DND-41 (cell line): ENCODE measurements around the gene LORICRIN.
"Not testable (repeated sequence)": the region's sequence is repeated elsewhere in the genome, so short reads cannot be mapped to it uniquely, and the experiment has no call there.

Source experiments
- ATAC-seq: fragments of 200-7000 bp; cut with Tn5 transposase; 3 replicates; pipeline ENCODE4 v1.9.1; 2021; ENCODE audit warnings: low read depth; ENCODE audit not compliant: insufficient read depth
- DNase-seq: peaks from one replicate; pipeline ENCODE4 v3.0.0-alpha.2; 2020
- H2AFZ ChIP-seq: 2 replicates; pipeline ENCODE4 v1.6.0; 2012; ENCODE audit warnings: low read depth, low read length
- H3K27ac ChIP-seq: 2 replicates; pipeline ENCODE4 v1.5.1; 2012; ENCODE audit warnings: low read length, inconsistent platforms
- H3K27me3 ChIP-seq: fragments of 200-600 bp; sonication (generic); 2 replicates; pipeline ENCODE4 v1.6.0; 2012; ENCODE audit warnings: low read length, mild to moderate bottlenecking, inconsistent platforms; ENCODE audit not compliant: insufficient read depth, poor library complexity
- H3K36me3 ChIP-seq: 2 replicates; pipeline ENCODE4 v1.5.1; 2012; ENCODE audit warnings: low read length, inconsistent platforms; ENCODE audit not compliant: insufficient read depth
- H3K4me1 ChIP-seq: 2 replicates; pipeline ENCODE4 v1.5.1; 2012; ENCODE audit warnings: mild to moderate bottlenecking, low read length; ENCODE audit not compliant: insufficient read depth
- H3K4me2 ChIP-seq: 2 replicates; pipeline ENCODE4 v1.6.0; 2012; ENCODE audit warnings: mild to moderate bottlenecking, moderate library complexity, low read length, inconsistent platforms; ENCODE audit not compliant: insufficient read depth
- H3K4me3 ChIP-seq, 2 experiments: fragments of 200-600 bp in 1 of 2; shearing (Covaris generic) in 1 of 2; 2 replicates each; pipeline ENCODE4 v1.5.1; 2012 to 2016; ENCODE audit warnings: inconsistent platforms in 2 of 2, low read length in 2 of 2, mild to moderate bottlenecking in 2 of 2, low read depth in 1 of 2, moderate library complexity in 1 of 2
- H3K79me2 ChIP-seq: 2 replicates; pipeline ENCODE4 v1.6.0; 2012; ENCODE audit warnings: low read length, inconsistent platforms; ENCODE audit not compliant: insufficient read depth
- H3K9ac ChIP-seq: 2 replicates; pipeline ENCODE4 v1.6.0; 2012; ENCODE audit warnings: low read depth, mild to moderate bottlenecking, inconsistent platforms, low read length, moderate library complexity
- H3K9me3 ChIP-seq: 2 replicates; pipeline ENCODE4 v1.5.1; 2012; ENCODE audit warnings: low read length, moderate library complexity, mild to moderate bottlenecking, inconsistent platforms; ENCODE audit not compliant: insufficient read depth, severe bottlenecking
- H4K20me1 ChIP-seq: 2 replicates; pipeline ENCODE4 v1.6.0; 2012; ENCODE audit warnings: low read length; ENCODE audit not compliant: insufficient read depth
- CTCF ChIP-seq: IDR thresholded peaks from 2 replicates; pipeline ENCODE4 v1.5.1; 2012; ENCODE audit warnings: borderline replicate concordance, low read length, moderate library complexity, mild to moderate bottlenecking; ENCODE audit not compliant: poor library complexity, severe bottlenecking; ENCODE audit errors: extremely low read depth
- EZH2 ChIP-seq: IDR thresholded peaks from 3 replicates; pipeline ENCODE4 v1.6.1; 2012; ENCODE audit warnings: borderline replicate concordance, low read depth, mild to moderate bottlenecking, moderate library complexity, low read length, inconsistent platforms; ENCODE audit not compliant: severe bottlenecking

The LORICRIN gene

GRCh38 chr1:153220606-153221303 is 38.7 kb upstream of the LORICRIN start:
- no peak overlapping the region for H2AFZ ChIP-seq
- H3K27me3 ChIP-seq, result peaks cover 24% of the 10 kb centered on the region
- H4K20me1 ChIP-seq, result no peaks in the 10 kb centered on the region
- H3K4me2 ChIP-seq, result no peak overlapping the region
- no peak overlapping the region for H3K9ac ChIP-seq
- no peak overlapping the region for H3K27ac ChIP-seq
- H3K4me1 ChIP-seq, result no peaks in the 10 kb centered on the region
- H3K4me3 ChIP-seq, result no peak overlapping the region
- H3K79me2 ChIP-seq, result no peaks in the 10 kb centered on the region
- DNase-seq (no peak), ATAC-seq (no peak)
- no peaks in the 10 kb centered on the region for H3K9me3 ChIP-seq
- H3K36me3 ChIP-seq, result no peaks in the 10 kb centered on the region
- no peak for TF ChIP-seq CTCF
- no peak for TF ChIP-seq EZH2

- peak; percentile 69 for TF ChIP-seq CTCF
- peaks cover 23% of the 10 kb centered on the region for H3K27me3 ChIP-seq
- H2AFZ ChIP-seq, H3K36me3 ChIP-seq, H3K9me3 ChIP-seq, H3K9ac ChIP-seq, H3K4me2 ChIP-seq, H3K4me1 ChIP-seq, H3K4me3 ChIP-seq, H3K79me2 ChIP-seq, H4K20me1 ChIP-seq, H3K27ac ChIP-seq: not testable (repeated sequence)
- peak; percentile 64 for DNase-seq
- peak; percentile 89 for ATAC-seq
These were observed 36.2 kb upstream of the LORICRIN start for GRCh38 chr1:153223040-153223891.

GRCh38 chr1:153227810-153228209 is 31.7 kb upstream of the LORICRIN start:
- no peak overlapping the region for H2AFZ ChIP-seq
- DNase-seq, result no peak
- no peak overlapping the region for H3K27ac ChIP-seq
- ATAC-seq, result no peak
- no peaks in the 10 kb centered on the region for H3K79me2 ChIP-seq
- H4K20me1 ChIP-seq, result no peaks in the 10 kb centered on the region
- TF ChIP-seq CTCF (no peak), EZH2 (no peak)
- H3K36me3 ChIP-seq, result no peaks in the 10 kb centered on the region
- H3K4me1 ChIP-seq, result no peaks in the 10 kb centered on the region
- no peaks in the 10 kb centered on the region for H3K9me3 ChIP-seq
- no peak overlapping the region for H3K4me3 ChIP-seq
- H3K9ac ChIP-seq, result no peak overlapping the region
- H3K27me3 ChIP-seq, result peaks cover 10% of the 10 kb centered on the region
- H3K4me2 ChIP-seq, result no peak overlapping the region
